ENCODE results near the gene SAMD3. TPM values are rescaled to one million over a fixed set of nuclear protein-coding genes. Genes with fewer than 3 reads are reported as not detected.

The SAMD3 gene
- total and polyA plus RNA-seq, 7 donors: 0.09 to 0.66 (median 0.28) TPM; not detected in 2

DNA sequence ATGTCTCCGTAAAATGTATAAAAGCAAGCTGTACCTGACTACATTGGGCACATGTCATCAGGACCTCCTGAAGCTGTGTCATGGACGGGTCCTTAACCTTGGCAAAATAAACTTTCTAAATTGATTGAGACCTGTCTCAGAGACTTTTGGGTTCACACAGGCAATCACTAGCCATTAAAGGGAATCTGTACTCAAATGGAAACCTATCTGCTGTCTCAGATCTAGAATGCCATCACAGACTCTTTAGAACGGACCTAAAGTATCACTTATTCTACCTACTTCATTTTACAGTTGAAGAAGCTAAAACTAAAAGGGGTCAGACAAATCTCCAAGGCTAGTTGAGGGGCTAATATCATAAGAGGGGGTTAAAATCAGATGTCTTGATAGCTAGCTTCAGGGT lies 11.1 kb downstream of the SAMD3 start:
- WGBS, 3 donors: 79 to 83% (median 82%) methylated on average over 3 of the region's 3 CpGs
- no peaks in the 10 kb centered on the region for H3K36me3 ChIP-seq (ENCODE audit: insufficient read depth in 1 of 2, low read depth in 1 of 2)
- DNase-seq (no peak), ATAC-seq (no peak)
- intact Hi-C loops (cut with DNase I): no loop called here
- TF ChIP-seq, protein P1, sequence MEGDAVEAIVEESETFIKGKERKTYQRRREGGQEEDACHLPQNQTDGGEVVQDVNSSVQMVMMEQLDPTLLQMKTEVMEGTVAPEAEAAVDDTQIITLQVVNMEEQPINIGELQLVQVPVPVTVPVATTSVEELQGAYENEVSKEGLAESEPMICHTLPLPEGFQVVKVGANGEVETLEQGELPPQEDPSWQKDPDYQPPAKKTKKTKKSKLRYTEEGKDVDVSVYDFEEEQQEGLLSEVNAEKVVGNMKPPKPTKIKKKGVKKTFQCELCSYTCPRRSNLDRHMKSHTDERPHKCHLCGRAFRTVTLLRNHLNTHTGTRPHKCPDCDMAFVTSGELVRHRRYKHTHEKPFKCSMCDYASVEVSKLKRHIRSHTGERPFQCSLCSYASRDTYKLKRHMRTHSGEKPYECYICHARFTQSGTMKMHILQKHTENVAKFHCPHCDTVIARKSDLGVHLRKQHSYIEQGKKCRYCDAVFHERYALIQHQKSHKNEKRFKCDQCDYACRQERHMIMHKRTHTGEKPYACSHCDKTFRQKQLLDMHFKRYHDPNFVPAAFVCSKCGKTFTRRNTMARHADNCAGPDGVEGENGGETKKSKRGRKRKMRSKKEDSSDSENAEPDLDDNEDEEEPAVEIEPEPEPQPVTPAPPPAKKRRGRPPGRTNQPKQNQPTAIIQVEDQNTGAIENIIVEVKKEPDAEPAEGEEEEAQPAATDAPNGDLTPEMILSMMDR (IDR thresholded peaks at IDR 0.05): no peak
- H3K27ac ChIP-seq: no peak overlapping the region
- no peaks in the 10 kb centered on the region for H3K27me3 ChIP-seq (ENCODE audit: insufficient read depth in 3 of 3, low read length in 2 of 3)
- no peaks in the 10 kb centered on the region for H3K4me1 ChIP-seq
- no peaks in the 10 kb centered on the region for H3K9me3 ChIP-seq
- H3K4me3 ChIP-seq: no peak overlapping the region

GRCh38 chr6:130207979-130208649 lies 14.6 kb downstream of the SAMD3 start:
- no peak for DNase-seq
- intact Hi-C loops (cut with DNase I): no loop called here
- no peaks in the 10 kb centered on the region for H3K9me3 ChIP-seq
- peaks cover 0 to 3% (median 0%) of the 10 kb centered on the region in 3 donors for H3K27me3 ChIP-seq (ENCODE audit: insufficient read depth in 3 of 3, low read length in 2 of 3)
- H3K27ac ChIP-seq: no peak overlapping the region
- H3K4me3 ChIP-seq: no peak overlapping the region
- 88 to 93% (median 90%) methylated on average over 10 of the region's 10 CpGs for WGBS, 3 donors
- no peaks in the 10 kb centered on the region for H3K36me3 ChIP-seq (ENCODE audit: insufficient read depth in 1 of 2, low read depth in 1 of 2)
- no peak for ATAC-seq
- H3K4me1 ChIP-seq: no peaks in the 10 kb centered on the region
- TF ChIP-seq, protein P1 (IDR thresholded peaks at IDR 0.05): no peak

- 74 to 82% (median 77%) methylated on average over 3 of the region's 3 CpGs for WGBS, 3 donors
- TF ChIP-seq, protein P1 (IDR thresholded peaks at IDR 0.05): no peak
These were observed 16.3 kb downstream of the SAMD3 start for GRCh38 chr6:130206479-130206878.

DNA sequence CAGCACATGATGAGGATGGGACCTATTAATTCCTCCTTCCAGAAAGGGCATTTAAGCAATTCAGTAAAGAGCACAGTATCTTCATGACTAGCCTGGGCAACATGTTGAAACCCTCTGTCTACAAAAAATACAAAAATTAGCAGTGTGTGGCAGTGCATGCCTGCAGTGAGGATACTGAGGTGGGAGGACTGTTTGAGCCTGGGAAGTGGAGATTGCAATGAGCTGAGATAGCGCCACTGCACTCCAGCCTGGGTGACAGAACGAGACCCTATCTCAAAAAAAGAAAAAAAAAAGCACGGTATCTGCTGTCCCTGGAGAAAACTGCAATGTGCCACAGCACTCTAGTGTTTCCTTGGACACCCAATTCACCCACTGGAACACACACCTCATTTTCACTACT lies 18.4 kb downstream of the SAMD3 start:
- peaks cover 0 to 3% (median 0%) of the 10 kb centered on the region in 3 donors for H3K27me3 ChIP-seq (ENCODE audit: insufficient read depth in 3 of 3, low read length in 2 of 3)
- H3K4me3 ChIP-seq: no peak overlapping the region
- 63 to 84% (median 79%) methylated on average over 3 of the region's 3 CpGs for WGBS, 3 donors
- DNase-seq (no peak), ATAC-seq (no peak)
- intact Hi-C loops (cut with DNase I): no loop called here
- no peaks in the 10 kb centered on the region for H3K36me3 ChIP-seq (ENCODE audit: insufficient read depth in 1 of 2, low read depth in 1 of 2)
- TF ChIP-seq, protein P1 (IDR thresholded peaks at IDR 0.05): no peak
- no peaks in the 10 kb centered on the region for H3K4me1 ChIP-seq
- H3K27ac ChIP-seq: no peak overlapping the region
- no peaks in the 10 kb centered on the region for H3K9me3 ChIP-seq

More at GRCh38 chr6:130206479-130206878, 16.3 kb downstream of the SAMD3 start:
- Histone ChIP-seq H3K4me3 (no peak overlapping the region), H3K27ac (no peak overlapping the region), H3K9me3 (no peaks in the 10 kb centered on the region), H3K27me3 (ENCODE audit: insufficient read depth in 3 of 3, low read length in 2 of 3) (peaks cover 0 to 3% (median 0%) of the 10 kb centered on the region in 3 donors), H3K36me3 (ENCODE audit: insufficient read depth in 1 of 2, low read depth in 1 of 2) (no peaks in the 10 kb centered on the region), H3K4me1 (no peaks in the 10 kb centered on the region)
- intact Hi-C loops (cut with DNase I): no loop called here
- ATAC-seq (no peak), DNase-seq (no peak)

GRCh38 chr6:130203370-130203769 lies 19.4 kb downstream of the SAMD3 start:
- Histone ChIP-seq H3K27me3 (ENCODE audit: insufficient read depth in 3 of 3, low read length in 2 of 3) (peaks cover 0 to 3% (median 0%) of the 10 kb centered on the region in 3 donors), H3K4me3 (no peak overlapping the region), H3K4me1 (no peaks in the 10 kb centered on the region), H3K36me3 (ENCODE audit: insufficient read depth in 1 of 2, low read depth in 1 of 2) (no peaks in the 10 kb centered on the region), H3K9me3 (no peaks in the 10 kb centered on the region), H3K27ac (no peak overlapping the region)
- TF ChIP-seq, protein P1 (IDR thresholded peaks at IDR 0.05): no peak
- WGBS, 3 donors: 83 to 94% (median 88%) methylated on average over 1 of the region's 1 CpG
- ATAC-seq: no peak
- intact Hi-C loops (cut with DNase I): no loop called here
- no peak for DNase-seq
